K562 (cell line): ENCODE measurements around the gene PIK3AP1. TPM values are rescaled to one million over a fixed set of nuclear protein-coding genes. Genes with fewer than 3 reads are reported as not detected.

Experiments
- ATAC-seq: fragments of 200-7000 bp; cut with Tn5 transposase; 3 replicates; pipeline ENCODE4 v1.9.1; 2020; ENCODE audit warnings: moderate library complexity
- BruUV-seq: library from RNA; stranded (reverse); fragments of 400-500 nt; replicated peaks from 2 replicates; lab custom pipeline; 2021; lab: Mats Ljungman, UMichigan
- CTCF ChIA-PET: fragments of 300-600 bp; formaldehyde crosslinking; extraction: SDS; loops from one replicate; lab custom pipeline; 2021; ENCODE audit warnings: low intra/inter-chr PET ratio; lab: Yijun Ruan, JAX
- POLR2A ChIA-PET: fragments of 300-600, 350-650 bp; sonication (Branson Sonifier 250); formaldehyde crosslinking; extraction: SDS; loops from one replicate; lab custom pipeline; 2021; ENCODE audit warnings: antibody characterized with exemption, inconsistent platforms; lab: Yijun Ruan, JAX
- DNase-seq, 4 experiments: peaks; one replicate each; pipeline versions ENCODE4 v3.0.0 to v3.0.0-alpha.2; 2011 to 2018; ENCODE audit warnings: low spot score in 3 of 4, mixed read lengths in 3 of 4; ENCODE audit errors: extremely low read depth in 1 of 4
- FAIRE-seq: peaks from 2 replicates; lab custom pipeline; 2011; peaks lifted over from hg19 to GRCh38; lab: Jason Lieb, UNC
- H2AFZ ChIP-seq: 2 replicates; pipeline ENCODE4 v1.6.0; 2011; ENCODE audit warnings: low read depth, low read length, control low read depth, inconsistent platforms
- H3K27ac ChIP-seq: fragments of 200-600 bp; 3 replicates; pipeline ENCODE4 v1.8.0; 2011; ENCODE audit warnings: low read depth, mild to moderate bottlenecking, control low read depth, inconsistent platforms, low read length, moderate library complexity, mixed read lengths; ENCODE audit errors: extremely low read depth
- H3K27me3 ChIP-seq, 2 experiments: fragments of 300-600 bp in 1 of 2; 2 replicates in 1 of 2; 3 replicates in 1 of 2; pipeline versions ENCODE4 v1.6.0 to v1.8.0; 2011; ENCODE audit warnings: inconsistent platforms in 2 of 2, low read length in 2 of 2, mild to moderate bottlenecking in 1 of 2, mixed read lengths in 1 of 2, moderate library complexity in 1 of 2; ENCODE audit not compliant: control insufficient read depth in 2 of 2, insufficient read depth in 2 of 2
- H3K36me3 ChIP-seq: fragments of 300-600 bp; 3 replicates; pipeline ENCODE4 v1.8.0; 2011; ENCODE audit warnings: mild to moderate bottlenecking, low read length, inconsistent platforms; ENCODE audit not compliant: control insufficient read depth, insufficient read depth
- H3K4me1 ChIP-seq, 2 experiments: fragments of 200-600 bp in 1 of 2; replicated peaks in 1 of 2; 2 replicates in 1 of 2; 3 replicates in 1 of 2; pipeline versions ENCODE4 v1.5.1 to v1.8.0; 2011; ENCODE audit warnings: inconsistent platforms in 2 of 2, low read length in 2 of 2, mild to moderate bottlenecking in 1 of 2, mixed read lengths in 1 of 2, moderate library complexity in 1 of 2; ENCODE audit not compliant: control insufficient read depth in 2 of 2, insufficient read depth in 2 of 2
- H3K4me2 ChIP-seq: 2 replicates; pipeline ENCODE4 v1.6.1; 2011; ENCODE audit warnings: low read length, control low read depth, inconsistent platforms, mixed read lengths; ENCODE audit not compliant: insufficient read depth
- H3K4me3 ChIP-seq: fragments of 200-600 bp; sonication (generic), shearing (Covaris generic); 2 replicates; pipeline ENCODE4 v1.5.1; 2016; ENCODE audit warnings: control low read depth, inconsistent platforms
- H3K79me2 ChIP-seq: fragments of 200-600 bp; 3 replicates; pipeline ENCODE4 v1.8.0; 2011; ENCODE audit warnings: low read length, inconsistent platforms; ENCODE audit not compliant: control insufficient read depth, insufficient read depth
- H3K9ac ChIP-seq, 2 experiments: 2 replicates each; pipeline versions ENCODE4 v1.6.0 to v1.6.1; 2011; ENCODE audit warnings: low read depth in 2 of 2, low read length in 2 of 2, control low read depth in 1 of 2, inconsistent platforms in 1 of 2, mild to moderate bottlenecking in 1 of 2, mixed read lengths in 1 of 2; ENCODE audit not compliant: insufficient read depth in 1 of 2
- H3K9me1 ChIP-seq: one replicate; pipeline ENCODE4 v1.6.0; 2011; ENCODE audit warnings: inconsistent platforms, mild to moderate bottlenecking, low read length, moderate library complexity; ENCODE audit not compliant: control insufficient read depth, insufficient read depth
- H3K9me3 ChIP-seq: replicated peaks from 2 replicates; pipeline ENCODE4 v1.5.1; 2011; ENCODE audit warnings: low read depth, low read length, inconsistent platforms; ENCODE audit not compliant: control insufficient read depth, insufficient read depth
- H4K20me1 ChIP-seq: replicated peaks from 2 replicates; pipeline ENCODE4 v1.6.1; 2011; ENCODE audit warnings: low read length, inconsistent platforms, mixed read lengths; ENCODE audit not compliant: control insufficient read depth, insufficient read depth
- HNRNPLL ChIP-seq: fragments of 200-400 bp; formaldehyde crosslinking; IDR thresholded peaks from 2 replicates; pipeline ENCODE4 v1.6.1; 2017; ENCODE audit warnings: low read length, low read depth, mild to moderate bottlenecking; ENCODE audit not compliant: poor library complexity, severe bottlenecking
- ILF3 ChIP-seq: fragments of 450-650 bp; IDR thresholded peaks from 2 replicates; pipeline ENCODE4 v1.6.1; 2018; ENCODE audit warnings: antibody characterized with exemption, mild to moderate bottlenecking, moderate library complexity, borderline replicate concordance
- JUNB ChIP-seq: fragments of 450-650 bp; formaldehyde crosslinking; conservative IDR thresholded peaks from 2 replicates; pipeline ENCODE4 v1.4.0; 2020; ENCODE audit warnings: mild to moderate bottlenecking
- MBD1 ChIP-seq: fragments of 250-450 bp; sonication (Bioruptor Pico); IDR thresholded peaks from 2 replicates; pipeline ENCODE4 v1.8.0; 2022; ENCODE audit warnings: inconsistent platforms
- WGBS: fragments of 100-300 bp; shearing (Covaris generic); methylation state at CpG from one replicate; pipeline ENCODE4 v1.1.6; 2016; ENCODE audit warnings: low coverage, mixed read lengths; ENCODE audit not compliant: insufficient coverage; ENCODE audit errors: missing lambda C conversion rate; 5-methylcytosine and 5-hydroxymethylcytosine counted together
- in situ Hi-C: fragments of 300-500 bp; cut with MboI; formaldehyde crosslinking; loops from 4 replicates; pipeline ENCODE4 v1.15.0; 2018; ENCODE audit warnings: inconsistent platforms, mixed read lengths
- intact Hi-C: fragments of 100-400 bp; cut with micrococcal nuclease; formaldehyde crosslinking; loops from 2 replicates; pipeline ENCODE4 v1.14.2; 2022
- polyA plus RNA-seq, 8 experiments: library from polyadenylated mRNA; depleted of rRNA in 4 of 8; stranded (reverse) in 5 of 8; unstranded in 3 of 8; fragments of >200 nt; fragmentation: Nextera tagmentation in 2 of 8; fragmentation: Illumina TruSeq in 1 of 8; extraction: Ambion mirVana in 2 of 8; extraction: Trizol in 1 of 8; gene quantifications; 2 replicates each; pipeline versions ENCODE4 v1.2.1 to v1.2.3, GENCODE V29; 2011 to 2014; ENCODE audit warnings: inconsistent platforms in 1 of 8, missing spikeins in 1 of 8
- total RNA-seq, 7 experiments: library from RNA; depleted of rRNA in 6 of 7; stranded (reverse); fragments of >200 nt in 6 of 7; fragmentation: Illumina TruSeq in 2 of 7; extraction: Trizol in 2 of 7; gene quantifications; 2 replicates each; pipeline versions ENCODE4 v1.2.1 to v1.2.3, GENCODE V29; 2011 to 2021; ENCODE audit warnings: low replicate concordance in 1 of 7

Gene PIK3AP1
- total and polyA plus RNA-seq, 9 of the 15 experiments (the other 6 are each of a cell fraction or from before 2014, with no cell fraction given) = 0.20 to 2.4 (median 1.4) TPM

GRCh38 chr10:96740141-96740540 lies 19.8 kb upstream of the PIK3AP1 start:
- Histone ChIP-seq H2AFZ (no peak overlapping the region), H3K9me3 (no peaks in the 10 kb centered on the region), H3K36me3 (no peaks in the 10 kb centered on the region), H4K20me1 (no peaks in the 10 kb centered on the region), H3K9me1 (no peaks in the 10 kb centered on the region), H3K27ac (no peak overlapping the region), H3K4me3 (no peak overlapping the region), H3K9ac (no peak overlapping the region), H3K4me1 (no peaks in the 10 kb centered on the region; a peak in 1 of 5 replicates), H3K79me2 (no peaks in the 10 kb centered on the region), H3K27me3 (no peaks in the 10 kb centered on the region), H3K4me2 (no peak overlapping the region)
- WGBS = 49% methylated on average over 6 of the region's 7 CpGs
- BruUV-seq = no TSS peak
- no peak for ATAC-seq
- no peak for FAIRE-seq
- POLR2A ChIA-PET = interaction anchor here (0.5 to 0.7 kb wide), 2 partner anchors 219 to 1469 kb away, joined by 3 read pairs; no protein-coding TSS in a partner anchor
- in situ Hi-C loops = loop anchor here (5.0 kb wide), 1 partner anchor 98 kb away; no protein-coding TSS in a partner anchor
- no peak for DNase-seq
- CTCF ChIA-PET = no interaction called here
- TF ChIP-seq JUNB (CRISPR knock-in tag) = no peak
- TF ChIP-seq HNRNPLL = no peak
- no peak for TF ChIP-seq MBD1 (CRISPR knock-in tag)
- no peak for TF ChIP-seq ILF3
- intact Hi-C loops = loop anchor here (5.0 to 10.0 kb wide), 2 partner anchors 78 to 365 kb away; no protein-coding TSS in a partner anchor
